K562 (cell line): ENCODE measurements around the gene GDNF. TPM values are rescaled to one million over a fixed set of nuclear protein-coding genes. Genes with fewer than 3 reads are reported as not detected.

Experiments used
- ATAC-seq: fragments of 200-7000 bp; cut with Tn5 transposase; 3 replicates; pipeline ENCODE4 v1.9.1; 2020; ENCODE audit warnings: moderate library complexity
- BruUV-seq: library from RNA; stranded (reverse); fragments of 400-500 nt; replicated peaks from 2 replicates; lab custom pipeline; 2021; lab: Mats Ljungman, UMichigan
- CTCF ChIA-PET: fragments of 300-600 bp; formaldehyde crosslinking; extraction: SDS; loops from one replicate; lab custom pipeline; 2021; ENCODE audit warnings: low intra/inter-chr PET ratio; lab: Yijun Ruan, JAX
- POLR2A ChIA-PET: fragments of 300-600, 350-650 bp; sonication (Branson Sonifier 250); formaldehyde crosslinking; extraction: SDS; loops from one replicate; lab custom pipeline; 2021; ENCODE audit warnings: antibody characterized with exemption, inconsistent platforms; lab: Yijun Ruan, JAX
- DNase-seq, 4 experiments: peaks; one replicate each; pipeline versions ENCODE4 v3.0.0 to v3.0.0-alpha.2; 2011 to 2018; ENCODE audit warnings: low spot score in 3 of 4, mixed read lengths in 3 of 4; ENCODE audit errors: extremely low read depth in 1 of 4
- FAIRE-seq: peaks from 2 replicates; lab custom pipeline; 2011; peaks lifted over from hg19 to GRCh38; lab: Jason Lieb, UNC
- H2AFZ ChIP-seq: 2 replicates; pipeline ENCODE4 v1.6.0; 2011; ENCODE audit warnings: low read depth, low read length, control low read depth, inconsistent platforms
- H3K27ac ChIP-seq: fragments of 200-600 bp; 3 replicates; pipeline ENCODE4 v1.8.0; 2011; ENCODE audit warnings: low read depth, mild to moderate bottlenecking, control low read depth, inconsistent platforms, low read length, moderate library complexity, mixed read lengths; ENCODE audit errors: extremely low read depth
- H3K27me3 ChIP-seq, 2 experiments: fragments of 300-600 bp in 1 of 2; 2 replicates in 1 of 2; 3 replicates in 1 of 2; pipeline versions ENCODE4 v1.6.0 to v1.8.0; 2011; ENCODE audit warnings: inconsistent platforms in 2 of 2, low read length in 2 of 2, mild to moderate bottlenecking in 1 of 2, mixed read lengths in 1 of 2, moderate library complexity in 1 of 2; ENCODE audit not compliant: control insufficient read depth in 2 of 2, insufficient read depth in 2 of 2
- H3K36me3 ChIP-seq: fragments of 300-600 bp; 3 replicates; pipeline ENCODE4 v1.8.0; 2011; ENCODE audit warnings: mild to moderate bottlenecking, low read length, inconsistent platforms; ENCODE audit not compliant: control insufficient read depth, insufficient read depth
- H3K4me1 ChIP-seq, 2 experiments: fragments of 200-600 bp in 1 of 2; replicated peaks in 1 of 2; 2 replicates in 1 of 2; 3 replicates in 1 of 2; pipeline versions ENCODE4 v1.5.1 to v1.8.0; 2011; ENCODE audit warnings: inconsistent platforms in 2 of 2, low read length in 2 of 2, mild to moderate bottlenecking in 1 of 2, mixed read lengths in 1 of 2, moderate library complexity in 1 of 2; ENCODE audit not compliant: control insufficient read depth in 2 of 2, insufficient read depth in 2 of 2
- H3K4me2 ChIP-seq: 2 replicates; pipeline ENCODE4 v1.6.1; 2011; ENCODE audit warnings: low read length, control low read depth, inconsistent platforms, mixed read lengths; ENCODE audit not compliant: insufficient read depth
- H3K4me3 ChIP-seq: fragments of 200-600 bp; sonication (generic), shearing (Covaris generic); 2 replicates; pipeline ENCODE4 v1.5.1; 2016; ENCODE audit warnings: control low read depth, inconsistent platforms
- H3K79me2 ChIP-seq: fragments of 200-600 bp; 3 replicates; pipeline ENCODE4 v1.8.0; 2011; ENCODE audit warnings: low read length, inconsistent platforms; ENCODE audit not compliant: control insufficient read depth, insufficient read depth
- H3K9ac ChIP-seq, 2 experiments: 2 replicates each; pipeline versions ENCODE4 v1.6.0 to v1.6.1; 2011; ENCODE audit warnings: low read depth in 2 of 2, low read length in 2 of 2, control low read depth in 1 of 2, inconsistent platforms in 1 of 2, mild to moderate bottlenecking in 1 of 2, mixed read lengths in 1 of 2; ENCODE audit not compliant: insufficient read depth in 1 of 2
- H3K9me1 ChIP-seq: one replicate; pipeline ENCODE4 v1.6.0; 2011; ENCODE audit warnings: inconsistent platforms, mild to moderate bottlenecking, low read length, moderate library complexity; ENCODE audit not compliant: control insufficient read depth, insufficient read depth
- H3K9me3 ChIP-seq: replicated peaks from 2 replicates; pipeline ENCODE4 v1.5.1; 2011; ENCODE audit warnings: low read depth, low read length, inconsistent platforms; ENCODE audit not compliant: control insufficient read depth, insufficient read depth
- H4K20me1 ChIP-seq: replicated peaks from 2 replicates; pipeline ENCODE4 v1.6.1; 2011; ENCODE audit warnings: low read length, inconsistent platforms, mixed read lengths; ENCODE audit not compliant: control insufficient read depth, insufficient read depth
- CEBPG ChIP-seq, 3 experiments: fragments of 200-800 bp in 1 of 3; sonication (Bioruptor generic) in 1 of 3; sonication (generic) in 1 of 3; formaldehyde crosslinking in 1 of 3; IDR thresholded peaks in 2 of 3; conservative IDR thresholded peaks in 1 of 3; 2 replicates each; pipeline versions ENCODE4 v1.6.1 to v1.8.0; 2016 to 2022; ENCODE audit warnings: missing compliant biosample characterization in 2 of 3, missing genetic modification characterization in 2 of 3, mild to moderate bottlenecking in 1 of 3, missing genetic modification reagents in 1 of 3
- CTBP1 ChIP-seq: fragments of 450-650 bp; IDR thresholded peaks from 2 replicates; pipeline ENCODE4 v1.6.1; 2016; ENCODE audit warnings: borderline replicate concordance
- HOXB6 ChIP-seq: fragments of 250-450 bp; sonication (Bioruptor Pico); IDR thresholded peaks from 2 replicates; pipeline ENCODE4 v1.5.1; 2022; ENCODE audit warnings: mild to moderate bottlenecking, borderline replicate concordance
- JUND ChIP-seq, 2 experiments: IDR thresholded peaks; 2 replicates in 1 of 2; 3 replicates in 1 of 2; pipeline ENCODE4 v1.6.1; 2011; ENCODE audit warnings: borderline replicate concordance in 2 of 2, low read depth in 2 of 2, low read length in 2 of 2, improper control_type of control experiment in 1 of 2, missing biosample characterization in 1 of 2, missing genetic modification characterization in 1 of 2, missing genetic modification reagents in 1 of 2
- MAFF ChIP-seq: IDR thresholded peaks from 2 replicates; pipeline ENCODE4 v1.6.1; 2012; ENCODE audit warnings: low read length, improper control_type of control experiment
- MCM2 ChIP-seq: fragments of 450-650 bp; IDR thresholded peaks from 2 replicates; pipeline ENCODE4 v1.6.1; 2017; ENCODE audit warnings: low read depth, mild to moderate bottlenecking
- NEUROD1 ChIP-seq: fragments of 150-350 bp; IDR thresholded peaks from 2 replicates; pipeline ENCODE4 v1.6.1; 2014; ENCODE audit warnings: borderline replicate concordance, low read length, low read depth; ENCODE audit not compliant: partially characterized antibody
- NR1H2 ChIP-seq: sonication (generic); formaldehyde crosslinking; IDR thresholded peaks from 2 replicates; pipeline ENCODE4 v1.4.0; 2020; ENCODE audit warnings: mild to moderate bottlenecking, missing genetic modification reagents
- PPARD ChIP-seq: fragments of 250-450 bp; sonication (Bioruptor Pico); IDR thresholded peaks from 2 replicates; pipeline ENCODE4 v1.8.0; 2022; ENCODE audit warnings: inconsistent platforms, mild to moderate bottlenecking, moderate library complexity
- RFX5 ChIP-seq: IDR thresholded peaks from 2 replicates; pipeline ENCODE4 v1.6.1; 2011; ENCODE audit warnings: low read depth, mild to moderate bottlenecking, improper control_type of control experiment, low read length
- SNIP1 ChIP-seq: fragments of 450-650 bp; IDR thresholded peaks from 2 replicates; pipeline ENCODE4 v1.7.1; 2017; ENCODE audit warnings: low read depth, mild to moderate bottlenecking
- ZBTB17 ChIP-seq: fragments of 450-650 bp; formaldehyde crosslinking; IDR thresholded peaks from 2 replicates; pipeline ENCODE4 v1.4.0; 2020; ENCODE audit warnings: mild to moderate bottlenecking
- ZBTB26 ChIP-seq: fragments of 450-650 bp; formaldehyde crosslinking; IDR thresholded peaks from 2 replicates; pipeline ENCODE4 v1.4.0; 2022; ENCODE audit warnings: missing genetic modification characterization
- WGBS: fragments of 100-300 bp; shearing (Covaris generic); methylation state at CpG from one replicate; pipeline ENCODE4 v1.1.6; 2016; ENCODE audit warnings: low coverage, mixed read lengths; ENCODE audit not compliant: insufficient coverage; ENCODE audit errors: missing lambda C conversion rate; 5-methylcytosine and 5-hydroxymethylcytosine counted together
- in situ Hi-C: fragments of 300-500 bp; cut with MboI; formaldehyde crosslinking; loops from 4 replicates; pipeline ENCODE4 v1.15.0; 2018; ENCODE audit warnings: inconsistent platforms, mixed read lengths
- intact Hi-C: fragments of 100-400 bp; cut with micrococcal nuclease; formaldehyde crosslinking; loops from 2 replicates; pipeline ENCODE4 v1.14.2; 2022
- polyA plus RNA-seq, 8 experiments: library from polyadenylated mRNA; depleted of rRNA in 4 of 8; stranded (reverse) in 5 of 8; unstranded in 3 of 8; fragments of >200 nt; fragmentation: Nextera tagmentation in 2 of 8; fragmentation: Illumina TruSeq in 1 of 8; extraction: Ambion mirVana in 2 of 8; extraction: Trizol in 1 of 8; gene quantifications; 2 replicates each; pipeline versions ENCODE4 v1.2.1 to v1.2.3, GENCODE V29; 2011 to 2014; ENCODE audit warnings: inconsistent platforms in 1 of 8, missing spikeins in 1 of 8
- total RNA-seq, 7 experiments: library from RNA; depleted of rRNA in 6 of 7; stranded (reverse); fragments of >200 nt in 6 of 7; fragmentation: Illumina TruSeq in 2 of 7; extraction: Trizol in 2 of 7; gene quantifications; 2 replicates each; pipeline versions ENCODE4 v1.2.1 to v1.2.3, GENCODE V29; 2011 to 2021; ENCODE audit warnings: low replicate concordance in 1 of 7

Gene GDNF
- total and polyA plus RNA-seq, 9 of the 15 experiments (the other 6 are each of a cell fraction or from before 2014, with no cell fraction given), result not detected

DNA sequence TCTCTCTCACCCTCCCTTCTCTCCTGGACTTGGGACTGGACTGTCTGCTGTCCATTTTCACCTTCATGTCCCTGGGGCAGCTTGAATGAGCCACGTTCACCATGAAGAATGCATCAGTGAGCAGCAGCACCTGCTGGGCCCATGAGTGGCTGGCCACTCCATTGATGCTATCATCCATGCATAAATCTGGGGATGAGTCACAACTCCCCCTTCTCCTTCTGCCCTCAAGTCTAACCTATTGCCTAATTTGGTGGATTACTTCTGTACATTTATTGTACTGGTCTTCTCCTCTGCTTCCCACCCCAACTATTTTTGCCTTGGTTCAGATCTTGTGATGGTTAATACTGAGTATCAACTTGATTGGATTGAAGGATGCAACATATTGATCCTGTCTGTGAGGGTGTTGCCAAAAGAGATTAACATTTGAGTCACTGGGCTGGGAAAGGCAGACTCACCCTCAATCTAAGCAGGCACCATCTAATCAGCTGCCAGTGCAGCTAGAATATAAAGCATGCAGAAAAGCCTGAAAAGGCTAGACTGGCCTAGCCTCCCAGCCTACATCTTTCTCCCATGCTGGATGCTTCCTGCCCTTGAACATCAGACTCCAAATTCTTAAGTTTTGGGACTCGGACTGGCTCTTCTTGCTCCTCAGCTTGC is 46.7 kb downstream of the GDNF start:
- no peak overlapping the region for H2AFZ ChIP-seq
- in situ Hi-C loops, result no loop called here
- H3K9ac ChIP-seq, result no peak overlapping the region
- H3K4me2 ChIP-seq, result no peak overlapping the region
- no peak for TF ChIP-seq NEUROD1
- no peak for TF ChIP-seq CTBP1
- TF ChIP-seq MAFF, result no peak
- TF ChIP-seq JUND (IDR thresholded peaks at IDR 0.05; ENCODE audit: borderline replicate concordance, low read depth, low read length), result peak; percentile 58
- 0 out of 3 replicates have a peak, but pooled peaks have one; percentile 15 for TF ChIP-seq JUND (tag; IDR thresholded peaks at IDR 0.05; ENCODE audit: borderline replicate concordance, low read depth, low read length)
- no peak for TF ChIP-seq MCM2
- TF ChIP-seq PPARD (CRISPR knock-in tag), result no peak
- TF ChIP-seq RFX5, result no peak
- no peak for TF ChIP-seq CEBPG (CRISPR knock-in tag; IDR thresholded peaks at IDR 0.05)
- peak in 1 of 2 experiments; percentile 28; a peak in 1 of 4 replicates for TF ChIP-seq CEBPG (tag; conservative IDR thresholded peaks at IDR 0.05 in 1 of 2, IDR thresholded peaks at IDR 0.05 in 1 of 2)
- no peak for TF ChIP-seq HOXB6 (CRISPR knock-in tag)
- TF ChIP-seq ZBTB17 (CRISPR knock-in tag), result no peak
- no peak for TF ChIP-seq SNIP1
- TF ChIP-seq ZBTB26, result no peak
- no peak for TF ChIP-seq NR1H2 (CRISPR knock-in tag)
- no TSS peak for BruUV-seq
- 0% methylated on average over 2 of the region's 2 CpGs for WGBS
- FAIRE-seq (no peak), DNase-seq (no peak), ATAC-seq (no peak)
- no peaks in the 10 kb centered on the region for H3K79me2 ChIP-seq
- no peak overlapping the region for H3K4me3 ChIP-seq
- no peak overlapping the region for H3K27ac ChIP-seq
- no peaks in the 10 kb centered on the region for H3K36me3 ChIP-seq
- H4K20me1 ChIP-seq, result no peaks in the 10 kb centered on the region
- no peaks in the 10 kb centered on the region for H3K9me1 ChIP-seq
- H3K4me1 ChIP-seq, result no peaks in the 10 kb centered on the region
- ChIA-PET POLR2A (no interaction called here), CTCF (no interaction called here)
- H3K9me3 ChIP-seq, result no peaks in the 10 kb centered on the region
- intact Hi-C loops, result no loop called here
- no peaks in the 10 kb centered on the region for H3K27me3 ChIP-seq
